ENCODE measurements around the gene PACRG.

DNA sequence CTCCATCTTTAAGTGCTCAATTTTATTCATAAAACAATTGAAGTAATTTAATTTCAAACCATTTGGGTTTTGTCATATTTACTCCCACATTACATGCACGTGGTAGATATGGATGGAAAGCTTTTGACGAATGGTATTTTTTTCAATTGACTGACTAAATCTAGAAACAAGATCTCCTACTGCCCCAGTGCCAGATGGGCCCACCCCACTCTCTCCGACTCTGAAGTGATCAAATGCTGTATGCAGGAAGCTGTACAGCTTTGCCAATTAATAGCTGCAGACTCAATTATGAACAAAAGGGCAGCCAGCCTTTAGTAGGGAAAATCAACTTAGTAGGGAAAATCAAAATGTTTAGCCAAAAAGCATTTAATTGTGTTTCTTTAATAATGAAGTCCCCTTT lies 46.2 kb downstream of the PACRG start:
- TF ChIP-seq, protein P1, sequence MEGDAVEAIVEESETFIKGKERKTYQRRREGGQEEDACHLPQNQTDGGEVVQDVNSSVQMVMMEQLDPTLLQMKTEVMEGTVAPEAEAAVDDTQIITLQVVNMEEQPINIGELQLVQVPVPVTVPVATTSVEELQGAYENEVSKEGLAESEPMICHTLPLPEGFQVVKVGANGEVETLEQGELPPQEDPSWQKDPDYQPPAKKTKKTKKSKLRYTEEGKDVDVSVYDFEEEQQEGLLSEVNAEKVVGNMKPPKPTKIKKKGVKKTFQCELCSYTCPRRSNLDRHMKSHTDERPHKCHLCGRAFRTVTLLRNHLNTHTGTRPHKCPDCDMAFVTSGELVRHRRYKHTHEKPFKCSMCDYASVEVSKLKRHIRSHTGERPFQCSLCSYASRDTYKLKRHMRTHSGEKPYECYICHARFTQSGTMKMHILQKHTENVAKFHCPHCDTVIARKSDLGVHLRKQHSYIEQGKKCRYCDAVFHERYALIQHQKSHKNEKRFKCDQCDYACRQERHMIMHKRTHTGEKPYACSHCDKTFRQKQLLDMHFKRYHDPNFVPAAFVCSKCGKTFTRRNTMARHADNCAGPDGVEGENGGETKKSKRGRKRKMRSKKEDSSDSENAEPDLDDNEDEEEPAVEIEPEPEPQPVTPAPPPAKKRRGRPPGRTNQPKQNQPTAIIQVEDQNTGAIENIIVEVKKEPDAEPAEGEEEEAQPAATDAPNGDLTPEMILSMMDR (IDR thresholded peaks at IDR 0.05; ENCODE audit: insufficient read depth, low read length, poor library complexity, severe bottlenecking): no peak
- TF ChIP-seq EZH2phosphoT487 (conservative IDR thresholded peaks at IDR 0.05; ENCODE audit: low read length): no peak
